HEK293 (cell line): Measurements from ENCODE around the gene FUT8.

Experiments
- HOXC10 ChIP-seq: sonication (generic); formaldehyde crosslinking; IDR thresholded peaks from 2 replicates; pipeline ENCODE4 v1.8.1; 2023; ENCODE audit warnings: mild to moderate bottlenecking, missing genetic modification reagents
- KLF7 ChIP-seq: fragments of 450-650 bp; formaldehyde crosslinking; IDR thresholded peaks from 2 replicates; pipeline ENCODE4 v1.5.1; 2016; ENCODE audit warnings: missing biosample characterization, missing genetic modification characterization, borderline replicate concordance
- REST ChIP-seq: fragments of 450-650 bp; formaldehyde crosslinking; IDR thresholded peaks from 2 replicates; pipeline ENCODE4 v1.5.1; 2016; ENCODE audit warnings: missing biosample characterization, missing genetic modification characterization
- ZBTB8A ChIP-seq: fragments of 450-650 bp; formaldehyde crosslinking; IDR thresholded peaks from 2 replicates; pipeline ENCODE4 v1.5.1; 2016; ENCODE audit warnings: missing biosample characterization, missing genetic modification characterization
- ZNF621 ChIP-seq: fragments of 450-650 bp; formaldehyde crosslinking; IDR thresholded peaks from 2 replicates; pipeline ENCODE4 v1.5.1; 2017; ENCODE audit warnings: missing biosample characterization, missing genetic modification characterization
- TF ChIP-seq, protein P1 (sequence below): fragments of 450-650 bp; formaldehyde crosslinking; IDR thresholded peaks from 2 replicates; pipeline ENCODE4 v1.5.1; 2016; ENCODE audit warnings: missing biosample characterization, missing genetic modification characterization

- TF ChIP-seq ZBTB8A (tag by site-specific recombination) (no peak), ZNF621 (no peak), HOXC10 (no peak), REST (tag by site-specific recombination) (no peak), KLF7 (tag by site-specific recombination) (no peak)
- TF ChIP-seq, protein P1, sequence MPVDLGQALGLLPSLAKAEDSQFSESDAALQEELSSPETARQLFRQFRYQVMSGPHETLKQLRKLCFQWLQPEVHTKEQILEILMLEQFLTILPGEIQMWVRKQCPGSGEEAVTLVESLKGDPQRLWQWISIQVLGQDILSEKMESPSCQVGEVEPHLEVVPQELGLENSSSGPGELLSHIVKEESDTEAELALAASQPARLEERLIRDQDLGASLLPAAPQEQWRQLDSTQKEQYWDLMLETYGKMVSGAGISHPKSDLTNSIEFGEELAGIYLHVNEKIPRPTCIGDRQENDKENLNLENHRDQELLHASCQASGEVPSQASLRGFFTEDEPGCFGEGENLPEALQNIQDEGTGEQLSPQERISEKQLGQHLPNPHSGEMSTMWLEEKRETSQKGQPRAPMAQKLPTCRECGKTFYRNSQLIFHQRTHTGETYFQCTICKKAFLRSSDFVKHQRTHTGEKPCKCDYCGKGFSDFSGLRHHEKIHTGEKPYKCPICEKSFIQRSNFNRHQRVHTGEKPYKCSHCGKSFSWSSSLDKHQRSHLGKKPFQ (tag by site-specific recombination) = no peak
Measured at GRCh38 chr14:65689070-65689469, 276.5 kb downstream of the FUT8 start.
